Upper lobe of right lung (tissue), 1 donor: Measurements from ENCODE around the gene YBX1. TPM values are rescaled to one million over a fixed set of nuclear protein-coding genes. Genes with fewer than 3 reads are reported as not detected.

ENCODE experiments used
- ATAC-seq: fragments of 200-7000 bp; cut with Tn5 transposase; one replicate; pipeline ENCODE4 v1.9.1; 2020; ENCODE audit warnings: mild to moderate bottlenecking, moderate library complexity
- DNase-seq: peaks from one replicate; pipeline ENCODE4 v3.0.0-alpha.2; 2020
- H3K27ac ChIP-seq: fragments of 200-600 bp; one replicate; pipeline ENCODE4 v1.8.0; 2022
- H3K27me3 ChIP-seq: fragments of 200-600 bp; one replicate; pipeline ENCODE4 v1.8.0; 2022; ENCODE audit warnings: mild to moderate bottlenecking
- H3K36me3 ChIP-seq: fragments of 200-600 bp; one replicate; pipeline ENCODE4 v1.8.0; 2022
- H3K4me1 ChIP-seq: fragments of 200-600 bp; one replicate; pipeline ENCODE4 v1.8.0; 2022
- H3K4me3 ChIP-seq: fragments of 200-600 bp; one replicate; pipeline ENCODE4 v1.8.0; 2022; ENCODE audit warnings: mild to moderate bottlenecking
- H3K9me3 ChIP-seq: fragments of 200-600 bp; one replicate; pipeline ENCODE4 v1.8.0; 2022
- CTCF ChIP-seq: fragments of 200-600 bp; IDR thresholded peaks from one replicate; pipeline ENCODE4 v1.8.0; 2022; ENCODE audit warnings: antibody characterized with exemption
- intact Hi-C: fragments of 100-400 bp; cut with DNase I; formaldehyde crosslinking; loops from one replicate; pipeline ENCODE4 v1.11.0; 2022
- total RNA-seq: library from RNA; stranded (reverse); fragmentation: NEBNext Ultra II Directional; extraction: Animal tissue kit (Norgen Biotek cat#: 25700); gene quantifications from one replicate; pipeline ENCODE4 v1.2.1, GENCODE V29; 2021
- donor health status: DM: no; HTN: yes; CAD: no; lungs with severe emphysema.

Gene YBX1
- total RNA-seq, 1 donor from 2014 or later = 478 TPM

- DNase-seq (no peak), ATAC-seq (no peak)
- Histone ChIP-seq H3K36me3 (no peaks in the 10 kb centered on the region), H3K27ac (no peak overlapping the region), H3K9me3 (no peaks in the 10 kb centered on the region), H3K4me1 (no peaks in the 10 kb centered on the region), H3K27me3 (no peaks in the 10 kb centered on the region), H3K4me3 (no peak overlapping the region)
- intact Hi-C loops = no loop called here
- TF ChIP-seq CTCF = no peak
These were observed 53.4 kb downstream of the YBX1 start for GRCh38 chr1:42735477-42736105.

GRCh38 chr1:42736152-42736551, 53.9 kb downstream of the YBX1 start:
- Histone ChIP-seq H3K9me3 (no peaks in the 10 kb centered on the region), H3K36me3 (no peaks in the 10 kb centered on the region), H3K4me3 (no peak overlapping the region), H3K4me1 (no peaks in the 10 kb centered on the region), H3K27ac (no peak overlapping the region), H3K27me3 (no peaks in the 10 kb centered on the region)
- no peak for DNase-seq
- intact Hi-C loops = no loop called here
- TF ChIP-seq CTCF = no peak
- ATAC-seq = peak; percentile 56

- no peaks in the 10 kb centered on the region for H3K9me3 ChIP-seq
- TF ChIP-seq CTCF = no peak
- H3K27ac ChIP-seq = no peak overlapping the region
- DNase-seq = no peak
- H3K27me3 ChIP-seq = no peaks in the 10 kb centered on the region
- no peak for ATAC-seq
- H3K4me1 ChIP-seq = no peaks in the 10 kb centered on the region
- no peak overlapping the region for H3K4me3 ChIP-seq
- no peaks in the 10 kb centered on the region for H3K36me3 ChIP-seq
- intact Hi-C loops = no loop called here
These were observed 54.5 kb downstream of the YBX1 start for GRCh38 chr1:42736571-42737200.

- ATAC-seq = peak; percentile 43
- intact Hi-C loops = no loop called here
- peak; percentile 15 for TF ChIP-seq CTCF
- Histone ChIP-seq H3K36me3 (no peaks in the 10 kb centered on the region), H3K4me1 (no peaks in the 10 kb centered on the region), H3K4me3 (no peak overlapping the region), H3K27ac (no peak overlapping the region), H3K27me3 (no peaks in the 10 kb centered on the region), H3K9me3 (no peaks in the 10 kb centered on the region)
- DNase-seq = no peak
These were observed 55.0 kb downstream of the YBX1 start for GRCh38 chr1:42737257-42737656.

- ATAC-seq = no peak
These were observed 55.9 kb downstream of the YBX1 start for GRCh38 chr1:42737986-42738677.

More at GRCh38 chr1:42737986-42738677, 55.9 kb downstream of the YBX1 start:
- intact Hi-C loops = no loop called here
- H3K4me1 ChIP-seq = no peaks in the 10 kb centered on the region
- no peak overlapping the region for H3K27ac ChIP-seq
- no peak overlapping the region for H3K4me3 ChIP-seq
- no peaks in the 10 kb centered on the region for H3K36me3 ChIP-seq
- no peaks in the 10 kb centered on the region for H3K27me3 ChIP-seq
- TF ChIP-seq CTCF = no peak
- H3K9me3 ChIP-seq = no peaks in the 10 kb centered on the region
- DNase-seq = no peak
